ENCODE results near the gene SRCAP. TPM values are rescaled to one million over a fixed set of nuclear protein-coding genes. Genes with fewer than 3 reads are reported as not detected.

Gene SRCAP
- total RNA-seq, 4 donors from 2014 or later = 43.8 to 135 (median 71.3) TPM

- intact Hi-C loops (cut with DNase I; ENCODE audit: low total_unique reads) (loop anchor here (10.0 kb wide), 1 partner anchor 64 kb away; no protein-coding TSS in a partner anchor), in situ Hi-C loops (cut with MboI; ENCODE audit: low pct_ligation_motif_present in 1 of 4, low pct_unique_long_range_greater_than_20kb in 1 of 4, low sequenced_read_pairs in 3 of 4) (no loop called here)
- no peak overlapping the region for H3K4me3 ChIP-seq
- peaks cover 1 to 8% (median 4%) of the 10 kb centered on the region in 4 donors for H3K4me1 ChIP-seq
- WGBS, 2 donors (ENCODE audit: low coverage in 1 of 2) = 98% methylated on average over 23 of the region's 23 CpGs; no CpG with 5 or more reads in 1 of the 2 donors
- TF ChIP-seq, protein P1, sequence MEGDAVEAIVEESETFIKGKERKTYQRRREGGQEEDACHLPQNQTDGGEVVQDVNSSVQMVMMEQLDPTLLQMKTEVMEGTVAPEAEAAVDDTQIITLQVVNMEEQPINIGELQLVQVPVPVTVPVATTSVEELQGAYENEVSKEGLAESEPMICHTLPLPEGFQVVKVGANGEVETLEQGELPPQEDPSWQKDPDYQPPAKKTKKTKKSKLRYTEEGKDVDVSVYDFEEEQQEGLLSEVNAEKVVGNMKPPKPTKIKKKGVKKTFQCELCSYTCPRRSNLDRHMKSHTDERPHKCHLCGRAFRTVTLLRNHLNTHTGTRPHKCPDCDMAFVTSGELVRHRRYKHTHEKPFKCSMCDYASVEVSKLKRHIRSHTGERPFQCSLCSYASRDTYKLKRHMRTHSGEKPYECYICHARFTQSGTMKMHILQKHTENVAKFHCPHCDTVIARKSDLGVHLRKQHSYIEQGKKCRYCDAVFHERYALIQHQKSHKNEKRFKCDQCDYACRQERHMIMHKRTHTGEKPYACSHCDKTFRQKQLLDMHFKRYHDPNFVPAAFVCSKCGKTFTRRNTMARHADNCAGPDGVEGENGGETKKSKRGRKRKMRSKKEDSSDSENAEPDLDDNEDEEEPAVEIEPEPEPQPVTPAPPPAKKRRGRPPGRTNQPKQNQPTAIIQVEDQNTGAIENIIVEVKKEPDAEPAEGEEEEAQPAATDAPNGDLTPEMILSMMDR (IDR thresholded peaks at IDR 0.05) = no peak
- no peak for TF ChIP-seq POLR2AphosphoS5 (IDR thresholded peaks at IDR 0.05)
- no peak for TF ChIP-seq EP300 (IDR thresholded peaks at IDR 0.05; ENCODE audit: low read depth)
- TF ChIP-seq POLR2A (IDR thresholded peaks at IDR 0.05) = no peak
- H3K27ac ChIP-seq = no peak overlapping the region
- no peak for DNase-seq
- H3K36me3 ChIP-seq = peaks cover 0 to 78% (median 37%) of the 10 kb centered on the region in 4 donors
- no peaks in the 10 kb centered on the region for H3K27me3 ChIP-seq
- no peaks in the 10 kb centered on the region for H3K9me3 ChIP-seq
Measured at GRCh38 chr16:30768583-30769181, 69.7 kb downstream of the SRCAP start.

DNA sequence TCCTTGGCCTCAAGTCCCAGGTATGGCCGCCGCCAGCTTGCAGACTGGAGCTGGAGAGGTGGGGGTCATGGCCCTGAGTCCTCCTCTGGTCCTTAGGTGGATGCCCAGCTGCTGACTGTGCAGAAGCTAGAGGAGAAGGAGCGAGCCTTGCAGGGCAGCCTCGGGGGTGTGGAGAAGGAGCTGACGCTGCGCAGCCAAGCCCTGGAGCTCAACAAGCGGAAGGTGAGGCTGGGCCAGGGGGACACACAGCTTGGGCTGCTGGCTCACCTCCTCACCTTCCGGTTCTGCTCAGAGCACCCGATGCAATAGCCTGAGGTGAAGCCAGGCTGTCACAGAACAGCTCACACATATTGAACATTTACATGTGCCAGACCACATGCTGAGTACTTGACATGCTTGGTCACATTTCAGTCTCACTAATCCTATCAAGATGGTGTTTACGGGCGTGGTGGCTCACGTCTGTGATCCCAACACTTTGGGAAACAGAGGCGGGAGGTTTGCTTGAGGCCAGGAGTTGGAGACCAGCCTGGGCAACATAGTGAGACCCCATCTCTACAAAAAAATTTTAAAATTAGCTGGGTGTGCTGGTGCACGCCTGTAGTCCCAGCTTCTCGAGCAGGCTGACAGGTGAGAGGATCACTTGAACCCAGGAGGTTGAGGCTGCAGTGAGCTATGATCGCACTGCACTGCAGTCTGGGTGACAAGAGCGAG, 70.6 kb downstream of the SRCAP start:
- TF ChIP-seq, protein P1 (IDR thresholded peaks at IDR 0.05) = no peak
- TF ChIP-seq POLR2A (IDR thresholded peaks at IDR 0.05) (no peak), POLR2AphosphoS5 (IDR thresholded peaks at IDR 0.05) (no peak), EP300 (IDR thresholded peaks at IDR 0.05; ENCODE audit: low read depth) (no peak)
- in situ Hi-C loops (cut with MboI; ENCODE audit: low pct_ligation_motif_present in 1 of 4, low pct_unique_long_range_greater_than_20kb in 1 of 4, low sequenced_read_pairs in 3 of 4) = no loop called here
- no peak overlapping the region for H3K27ac ChIP-seq
- no peak for DNase-seq
- peaks cover 0 to 71% (median 34%) of the 10 kb centered on the region in 4 donors for H3K36me3 ChIP-seq
- WGBS, 2 donors (ENCODE audit: low coverage in 1 of 2) = 89% methylated on average over 17 of the region's 17 CpGs; no CpG with 5 or more reads in 1 of the 2 donors
- intact Hi-C loops (cut with DNase I; ENCODE audit: low total_unique reads) = loop anchor here (10.0 kb wide), 1 partner anchor 65 kb away; no protein-coding TSS in a partner anchor
- H3K9me3 ChIP-seq = no peaks in the 10 kb centered on the region
- no peaks in the 10 kb centered on the region for H3K27me3 ChIP-seq
- no peak overlapping the region for H3K4me3 ChIP-seq
- peaks cover 0 to 2% (median under 1%) of the 10 kb centered on the region in 4 donors for H3K4me1 ChIP-seq

DNA sequence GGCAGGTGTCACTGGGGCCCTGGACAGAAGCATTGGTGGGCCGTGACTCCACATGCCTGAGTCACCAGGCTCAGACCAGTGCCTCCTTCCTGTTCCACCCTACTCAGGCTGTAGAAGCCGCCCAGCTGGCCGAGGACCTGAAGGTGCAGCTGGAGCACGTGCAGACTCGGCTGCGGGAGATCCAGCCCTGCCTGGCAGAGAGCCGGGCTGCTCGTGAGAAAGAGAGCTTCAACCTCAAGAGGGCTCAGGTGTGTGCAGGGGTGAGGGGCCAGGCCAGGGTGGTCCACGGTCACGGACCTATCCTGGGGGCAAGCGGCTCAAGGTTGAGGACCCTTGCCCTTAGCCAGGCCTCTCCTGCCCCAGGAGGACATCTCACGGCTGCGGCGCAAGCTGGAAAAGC, 72.8 kb downstream of the SRCAP start:
- Histone ChIP-seq H3K4me1 (peaks cover 0 to 15% (median 13%) of the 10 kb centered on the region in 4 donors), H3K27ac (no peak overlapping the region), H3K27me3 (no peaks in the 10 kb centered on the region), H3K4me3 (no peak overlapping the region), H3K9me3 (no peaks in the 10 kb centered on the region), H3K36me3 (peaks cover 0 to 51% (median 24%) of the 10 kb centered on the region in 4 donors)
- intact Hi-C loops (cut with DNase I; ENCODE audit: low total_unique reads) (no loop called here), in situ Hi-C loops (cut with MboI; ENCODE audit: low pct_ligation_motif_present in 1 of 4, low pct_unique_long_range_greater_than_20kb in 1 of 4, low sequenced_read_pairs in 3 of 4) (no loop called here)
- WGBS, 2 donors (ENCODE audit: low coverage in 1 of 2) = 94% methylated on average over 14 of the region's 14 CpGs; no CpG with 5 or more reads in 1 of the 2 donors
- DNase-seq = no peak
- no peak for TF ChIP-seq POLR2AphosphoS5 (IDR thresholded peaks at IDR 0.05)
- no peak for TF ChIP-seq POLR2A (IDR thresholded peaks at IDR 0.05)
- TF ChIP-seq, protein P1 (IDR thresholded peaks at IDR 0.05) = no peak
- TF ChIP-seq EP300 (IDR thresholded peaks at IDR 0.05; ENCODE audit: low read depth) = no peak

- in situ Hi-C loops (cut with MboI; ENCODE audit: low pct_ligation_motif_present in 1 of 4, low pct_unique_long_range_greater_than_20kb in 1 of 4, low sequenced_read_pairs in 3 of 4) (no loop called here), intact Hi-C loops (cut with DNase I; ENCODE audit: low total_unique reads) (no loop called here)
- H3K27ac ChIP-seq = no peak overlapping the region
- WGBS, 2 donors (ENCODE audit: low coverage in 1 of 2) = 92% methylated on average over 13 of the region's 14 CpGs; no CpG with 5 or more reads in 1 of the 2 donors
- no peak overlapping the region for H3K4me3 ChIP-seq
- H3K36me3 ChIP-seq = peaks cover 0 to 31% (median 16%) of the 10 kb centered on the region in 4 donors
- TF ChIP-seq, protein P1 (IDR thresholded peaks at IDR 0.05) = no peak
- no peak for TF ChIP-seq POLR2A (IDR thresholded peaks at IDR 0.05)
- TF ChIP-seq EP300 (IDR thresholded peaks at IDR 0.05; ENCODE audit: low read depth) = no peak
- TF ChIP-seq POLR2AphosphoS5 (IDR thresholded peaks at IDR 0.05) = no peak
- no peaks in the 10 kb centered on the region for H3K9me3 ChIP-seq
- peaks cover 0 to 27% (median 20%) of the 10 kb centered on the region in 4 donors for H3K4me1 ChIP-seq
- H3K27me3 ChIP-seq = no peaks in the 10 kb centered on the region
- DNase-seq = no peak
Measured at GRCh38 chr16:30773826-30774225, 74.9 kb downstream of the SRCAP start.

Measured in transverse colon (tissue), 4 donors.